Suppressor macrophage treated with lipopolysaccharide for 4 hours (primary cell): Measurements from ENCODE around the gene TPM1.
A peak's percentile ranks its signal among the peaks of the same experiment; 100 is the strongest.
"Not testable (repeated sequence)": the region's sequence is repeated elsewhere in the genome, so short reads cannot be mapped to it uniquely, and the experiment has no call there.

ENCODE experiments used
- DNase-seq: peaks from one replicate; pipeline ENCODE4 v3.0.0-alpha.2; 2020

TPM1 gene

DNA sequence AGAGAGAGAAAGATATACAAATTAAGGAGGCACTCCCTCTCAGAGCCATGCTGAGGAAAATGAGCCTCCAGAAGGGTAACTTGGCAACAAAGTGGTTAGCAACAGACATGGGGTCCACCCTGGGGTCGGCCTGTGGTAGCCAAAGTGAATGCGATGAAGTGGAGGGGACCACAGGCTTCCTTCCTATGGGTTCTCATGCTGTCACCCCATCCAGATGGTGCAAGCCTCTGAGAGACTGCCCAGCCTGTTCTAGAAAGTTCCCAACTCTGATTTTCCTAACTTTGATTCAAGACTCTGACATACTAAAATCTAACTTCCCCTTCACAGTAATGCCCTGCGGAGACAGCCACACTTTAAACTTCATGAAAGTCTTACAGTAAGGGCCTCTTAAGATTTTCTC lies 60.9 kb downstream of the TPM1 start:
- DNase-seq: no peak

DNA sequence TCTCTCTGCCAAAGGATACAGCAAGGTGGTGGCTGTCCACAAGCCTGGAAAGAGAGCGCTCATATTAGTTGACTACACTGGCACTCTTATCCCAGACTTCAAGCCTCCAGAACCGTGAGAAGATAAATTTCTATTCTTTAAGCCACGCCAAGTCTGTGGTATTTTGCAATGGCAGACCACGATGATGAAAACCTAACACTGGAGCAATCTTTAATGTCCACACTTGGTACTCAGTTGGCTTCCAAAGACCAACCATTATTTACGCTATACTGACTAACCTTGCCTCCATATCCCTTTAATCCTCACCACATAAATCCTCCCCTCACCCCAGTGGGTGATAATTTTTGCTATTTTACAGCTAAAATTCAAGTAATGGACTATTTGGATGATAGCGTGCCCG lies 62.2 kb downstream of the TPM1 start:
- peak; percentile 58 for DNase-seq

DNA sequence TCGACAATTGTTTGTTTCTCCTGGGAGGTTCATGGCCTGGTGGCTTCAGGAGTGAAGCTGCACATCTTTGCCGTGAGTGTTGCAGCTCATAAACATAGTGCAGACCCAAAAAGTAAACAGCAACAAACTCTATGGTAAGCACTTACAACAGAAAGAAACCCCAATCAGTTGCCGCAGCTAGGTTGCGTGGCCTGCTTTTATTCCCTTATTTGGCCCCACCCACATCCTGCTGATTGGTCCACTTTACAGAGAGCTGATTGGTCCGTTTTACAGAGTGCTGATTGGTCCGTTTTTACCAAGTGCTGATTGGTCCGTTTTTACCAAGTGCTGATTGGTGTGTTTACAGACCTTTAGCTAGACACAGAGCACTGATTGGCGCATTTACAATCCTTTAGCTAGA lies 62.8 kb downstream of the TPM1 start:
- not testable (repeated sequence) for DNase-seq

DNA sequence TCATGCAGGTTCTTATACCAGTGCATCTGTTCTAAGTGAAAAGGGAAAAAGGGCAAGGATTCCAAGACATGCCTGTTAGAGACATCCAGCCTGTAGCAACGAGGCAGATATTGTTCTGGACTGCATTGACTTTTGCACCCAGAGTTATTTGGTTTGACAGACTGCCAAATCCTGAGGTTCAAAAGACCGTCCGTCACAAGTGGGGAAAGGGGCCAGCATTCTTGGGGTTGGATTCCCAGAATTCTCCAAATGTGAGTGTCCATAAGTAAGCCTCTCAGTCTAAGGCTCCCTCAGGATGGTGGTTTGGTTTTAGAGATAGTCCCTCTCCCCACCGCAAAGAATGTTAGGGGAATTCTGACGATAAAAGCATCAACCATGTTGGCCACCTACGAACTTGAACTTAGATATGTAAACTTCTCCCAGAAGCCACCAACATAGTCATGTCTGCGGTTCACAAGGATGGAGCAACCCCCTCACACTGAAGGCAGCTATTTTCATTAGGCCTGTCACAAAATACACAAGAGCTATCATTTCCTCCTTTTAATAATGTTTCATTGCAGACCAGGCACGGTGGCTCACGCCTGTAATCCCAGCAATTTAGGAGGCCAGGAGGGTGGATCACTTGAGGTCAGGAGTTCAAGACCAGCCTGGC lies 65.5 kb downstream of the TPM1 start:
- DNase-seq: no peak

DNA sequence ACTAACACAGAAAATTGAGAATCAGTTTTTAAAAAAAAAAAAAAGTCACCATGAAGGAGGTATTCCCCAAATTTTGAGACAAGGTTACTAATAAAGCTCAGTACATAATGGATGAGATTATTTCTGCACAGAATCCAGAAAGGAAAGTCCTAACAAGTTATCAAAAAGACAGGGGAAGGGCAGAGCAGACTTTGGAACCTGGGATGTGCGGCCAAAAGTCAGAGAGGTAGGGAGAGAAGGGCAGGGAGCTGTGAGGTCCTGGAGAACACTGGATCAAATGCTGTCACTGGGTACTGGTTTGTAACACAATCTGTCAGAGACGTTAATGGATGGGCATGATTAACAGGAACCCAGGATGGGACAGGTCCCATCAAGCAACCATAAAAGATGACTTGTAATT lies 67.0 kb downstream of the TPM1 start:
- no peak for DNase-seq

DNA sequence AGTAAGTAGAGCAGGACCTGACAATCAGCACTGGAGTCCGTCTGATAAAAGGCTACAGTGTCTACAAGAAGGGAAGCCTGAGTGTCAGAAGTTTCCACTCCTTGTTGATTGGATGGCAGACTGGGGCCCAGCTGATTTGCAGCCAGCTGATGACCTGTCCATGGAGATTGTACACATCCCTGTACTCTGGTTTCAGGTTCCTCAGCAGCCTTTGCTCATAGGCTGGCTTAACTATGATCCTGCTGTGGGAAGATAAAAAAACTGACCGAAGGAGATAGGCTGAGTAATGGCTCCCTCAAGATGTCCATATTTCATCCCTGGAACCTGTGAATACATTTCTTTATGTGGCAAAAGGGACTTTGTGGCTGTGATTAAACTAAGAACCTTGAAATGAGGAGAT lies 67.4 kb downstream of the TPM1 start:
- no peak for DNase-seq

DNA sequence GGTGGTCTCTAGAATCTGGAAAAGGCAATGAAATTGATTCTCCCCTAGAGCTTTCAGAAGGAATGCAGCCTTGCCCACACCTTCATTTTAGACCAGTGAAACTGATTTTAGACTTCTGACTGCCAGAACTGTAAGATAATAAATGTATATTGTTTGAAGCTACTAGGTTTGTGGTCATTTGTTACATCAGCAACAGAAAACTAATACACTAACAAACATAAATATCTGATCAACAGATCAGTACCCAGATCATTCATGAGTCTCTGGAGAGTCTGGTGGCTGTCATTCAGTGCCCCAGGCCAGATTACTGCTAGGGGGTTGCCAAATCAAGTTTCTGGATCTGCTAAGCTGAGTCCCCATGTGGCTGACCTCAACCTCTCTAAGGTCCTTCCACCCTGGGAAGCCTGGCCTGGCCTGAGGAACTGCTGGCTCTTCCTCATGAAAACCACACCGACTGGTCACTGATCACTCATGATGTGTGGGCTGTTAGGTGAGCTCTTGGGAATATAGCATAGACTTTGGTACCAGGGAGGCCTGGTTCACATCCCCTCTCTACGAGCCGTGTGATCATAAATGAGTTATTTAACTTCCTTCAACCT lies 68.0 kb downstream of the TPM1 start:
- DNase-seq: no peak

DNA sequence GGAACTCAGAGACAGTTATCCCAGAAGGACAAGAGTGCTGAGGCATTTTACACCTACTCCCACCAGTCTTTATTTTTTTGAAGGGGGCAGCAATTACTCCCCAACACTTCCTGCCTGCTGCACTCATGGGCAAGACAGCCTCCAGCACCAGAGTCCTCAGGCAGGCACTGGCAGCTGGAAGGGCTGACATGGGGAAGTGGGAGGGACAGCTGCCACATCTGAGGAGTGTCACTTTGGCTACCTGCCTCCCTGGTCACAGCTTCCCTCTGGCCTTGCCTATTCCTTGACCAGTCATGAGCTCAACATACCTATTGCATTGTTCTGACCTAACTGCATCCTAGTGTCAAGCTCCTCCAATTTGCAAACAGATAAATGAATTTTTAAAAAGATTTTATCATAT lies 68.9 kb downstream of the TPM1 start:
- DNase-seq: no peak

DNA sequence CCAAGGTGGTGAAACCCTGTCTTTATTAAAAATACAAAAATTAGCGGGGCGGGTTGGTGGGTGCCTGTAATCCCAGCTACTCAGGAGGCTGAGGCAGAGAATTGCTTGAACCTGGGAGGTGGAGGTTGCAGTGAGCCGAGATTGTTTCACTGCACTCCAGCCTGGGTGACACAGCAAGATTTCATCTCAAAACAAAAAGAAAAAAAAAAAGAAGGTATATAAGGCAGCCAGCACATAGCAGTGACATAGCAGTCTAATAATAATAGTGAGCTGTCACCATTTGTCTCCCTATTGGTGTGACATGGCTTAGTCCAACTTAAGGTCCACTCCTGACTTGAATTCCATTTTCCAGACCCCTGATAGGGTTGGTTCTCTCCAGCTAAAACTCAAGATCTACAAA lies 70.3 kb downstream of the TPM1 start:
- no peak for DNase-seq

DNA sequence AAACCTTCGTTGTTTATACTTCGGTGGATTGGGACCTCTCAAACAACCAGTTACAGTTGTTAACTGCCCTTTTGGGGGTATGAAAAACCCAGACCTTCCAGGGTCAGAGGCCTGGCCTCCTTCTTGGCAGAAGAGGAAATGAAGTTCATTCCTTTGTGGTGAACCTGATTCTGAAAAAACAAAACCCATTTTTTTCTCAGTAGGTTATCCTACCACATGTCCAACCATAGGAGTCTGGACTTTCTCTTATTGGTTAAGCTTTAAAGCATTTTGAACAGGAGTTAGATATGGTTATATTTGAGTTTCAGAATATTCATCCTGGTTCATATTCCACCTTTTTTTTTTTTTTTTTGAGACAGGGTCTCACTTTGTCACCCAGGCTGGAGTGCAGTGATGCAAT lies 71.9 kb downstream of the TPM1 start:
- DNase-seq: no peak
